ENCODE measurements around the gene FGF11.
"Not testable (repeated sequence)": the region's sequence is repeated elsewhere in the genome, so short reads cannot be mapped to it uniquely, and the experiment has no call there.

FGF11 gene

DNA sequence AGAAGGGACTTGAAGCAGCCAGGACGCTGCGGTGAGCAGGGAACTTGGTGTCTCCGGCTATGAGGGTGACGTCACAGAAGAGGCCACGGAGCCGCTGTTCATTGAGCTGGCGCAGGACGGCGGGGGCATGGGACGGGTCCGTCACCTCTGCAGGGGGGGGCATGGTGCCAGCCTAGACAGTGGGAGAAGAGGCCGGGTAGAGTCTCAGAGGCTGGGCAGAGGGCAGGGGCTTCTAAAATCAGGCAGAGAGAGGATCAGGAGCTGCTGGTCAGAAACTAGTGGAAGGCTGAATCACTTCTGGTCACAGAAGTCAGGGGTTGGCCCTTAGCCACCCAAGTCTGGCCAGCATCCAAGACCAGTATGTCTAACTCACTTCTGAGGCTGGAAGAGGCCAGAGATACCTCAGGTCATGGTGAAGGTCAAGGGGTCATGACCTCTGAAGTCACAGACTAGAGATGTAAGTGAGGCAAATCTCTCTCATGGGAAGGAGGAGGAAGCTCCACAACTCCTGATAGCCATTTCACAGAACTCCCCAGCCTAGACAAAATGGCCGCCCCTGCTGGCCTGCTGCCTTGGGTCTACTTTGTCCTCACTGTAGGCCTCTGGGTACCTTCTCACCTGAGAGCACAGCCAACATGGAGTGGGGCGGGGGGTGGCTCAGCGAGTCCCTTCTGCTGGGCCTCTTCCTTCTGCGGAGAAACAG lies 27.5 kb downstream of the FGF11 start:
- Histone ChIP-seq H3K36me3 (ENCODE audit: control insufficient read depth, insufficient read depth, low read length, severe bottlenecking) (peaks cover 31% of the 10 kb centered on the region), H3K9me3 (ENCODE audit: control insufficient read depth, low read length) (no peaks in the 10 kb centered on the region), H3K9ac (ENCODE audit: low read length) (peak overlapping the region; percentile 33), H3K4me1 (ENCODE audit: control insufficient read depth, insufficient read depth, low read length) (peaks cover 20% of the 10 kb centered on the region), H3K27me3 (replicated peaks; ENCODE audit: control insufficient read depth, insufficient read depth, low read length) (no peaks in the 10 kb centered on the region), H3K4me3 (ENCODE audit: low read length) (no peak overlapping the region)
- no peak for DNase-seq (ENCODE audit: low read depth)

DNA sequence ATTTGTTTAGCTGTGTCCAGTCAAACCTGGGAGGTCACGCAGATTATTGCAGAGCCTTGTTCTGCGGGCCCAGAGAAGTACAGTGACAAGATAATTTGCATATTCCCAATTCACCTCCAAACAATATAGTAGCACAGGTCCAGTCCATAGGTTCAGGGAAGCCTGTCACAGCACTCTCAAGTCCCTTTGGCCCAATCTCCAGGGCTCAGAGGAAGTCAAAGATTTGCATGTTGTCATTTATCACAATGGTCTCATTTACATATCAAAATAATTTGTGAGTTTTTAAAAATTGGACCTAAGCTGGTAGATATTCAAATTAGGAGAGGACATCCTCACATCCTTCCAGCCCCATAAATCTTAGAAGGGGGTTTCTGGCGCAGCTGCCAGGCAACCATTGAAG lies 28.2 kb downstream of the FGF11 start:
- Histone ChIP-seq H3K9me3 (ENCODE audit: control insufficient read depth, low read length) (no peaks in the 10 kb centered on the region), H3K4me1 (ENCODE audit: control insufficient read depth, insufficient read depth, low read length) (peaks cover 20% of the 10 kb centered on the region), H3K9ac (ENCODE audit: low read length) (no peak overlapping the region), H3K36me3 (ENCODE audit: control insufficient read depth, insufficient read depth, low read length, severe bottlenecking) (peaks cover 26% of the 10 kb centered on the region), H3K27me3 (replicated peaks; ENCODE audit: control insufficient read depth, insufficient read depth, low read length) (no peaks in the 10 kb centered on the region), H3K4me3 (ENCODE audit: low read length) (no peak overlapping the region)
- DNase-seq (ENCODE audit: low read depth), result no peak

DNA sequence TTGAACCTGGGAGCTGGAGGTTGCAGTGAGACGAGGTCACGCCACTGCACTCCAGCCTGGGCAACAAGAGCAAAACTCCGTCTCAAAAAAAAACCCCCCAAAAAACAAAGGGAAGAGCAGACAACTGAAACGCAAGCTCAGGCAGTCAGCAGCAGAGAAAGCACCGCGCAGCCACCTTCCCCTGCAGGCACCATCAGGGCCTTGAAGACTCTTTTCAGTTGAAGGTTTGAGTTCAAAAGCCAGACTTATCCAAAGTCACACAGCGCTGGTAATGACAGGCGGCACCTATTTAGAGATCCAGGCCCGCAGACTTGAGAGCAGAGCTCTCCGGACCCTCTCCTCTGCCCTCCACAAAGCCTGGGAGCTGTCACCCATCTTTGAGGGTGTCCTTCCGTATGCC lies 29.0 kb downstream of the FGF11 start:
- Histone ChIP-seq H3K9ac (ENCODE audit: low read length) (no peak overlapping the region), H3K36me3 (ENCODE audit: control insufficient read depth, insufficient read depth, low read length, severe bottlenecking) (peaks cover 18% of the 10 kb centered on the region), H3K4me1 (ENCODE audit: control insufficient read depth, insufficient read depth, low read length) (peaks cover 20% of the 10 kb centered on the region), H3K4me3 (ENCODE audit: low read length) (no peak overlapping the region), H3K9me3 (ENCODE audit: control insufficient read depth, low read length) (no peaks in the 10 kb centered on the region), H3K27me3 (replicated peaks; ENCODE audit: control insufficient read depth, insufficient read depth, low read length) (no peaks in the 10 kb centered on the region)
- no peak for DNase-seq (ENCODE audit: low read depth)

DNA sequence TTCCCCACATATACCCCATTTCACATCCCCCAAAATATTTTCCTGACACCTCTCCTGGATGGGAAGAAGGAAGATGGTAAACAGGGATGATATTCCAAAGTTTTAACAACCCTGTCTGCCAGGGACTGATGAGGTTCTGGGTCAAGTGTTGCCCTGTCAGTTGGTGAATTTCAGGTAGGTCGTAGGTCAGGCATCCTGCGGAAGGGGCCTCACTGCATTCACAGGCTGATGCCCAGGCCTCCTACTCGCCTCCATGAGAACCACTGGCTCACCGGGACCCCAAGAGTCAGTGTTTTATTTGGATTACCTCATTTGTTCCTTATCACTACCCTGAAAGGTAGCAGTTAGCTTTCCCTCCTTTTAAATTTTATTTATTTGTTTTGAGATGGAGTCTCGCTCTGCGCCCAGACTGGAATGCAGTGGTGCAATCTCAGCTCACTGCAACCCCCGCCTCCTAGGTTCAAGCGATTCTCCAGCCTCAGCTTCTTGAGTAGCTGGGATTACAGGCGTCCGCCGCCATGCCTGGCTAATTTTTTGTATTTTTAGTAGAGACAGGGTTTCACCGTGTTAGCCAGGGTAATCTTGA lies 29.6 kb downstream of the FGF11 start:
- Histone ChIP-seq H3K9me3 (ENCODE audit: control insufficient read depth, low read length) (no peaks in the 10 kb centered on the region), H3K9ac (ENCODE audit: low read length) (no peak overlapping the region), H3K36me3 (ENCODE audit: control insufficient read depth, insufficient read depth, low read length, severe bottlenecking) (peaks cover 12% of the 10 kb centered on the region), H3K4me1 (ENCODE audit: control insufficient read depth, insufficient read depth, low read length) (peaks cover 20% of the 10 kb centered on the region), H3K4me3 (ENCODE audit: low read length) (no peak overlapping the region), H3K27me3 (replicated peaks; ENCODE audit: control insufficient read depth, insufficient read depth, low read length) (no peaks in the 10 kb centered on the region)
- DNase-seq (ENCODE audit: low read depth), result no peak

DNA sequence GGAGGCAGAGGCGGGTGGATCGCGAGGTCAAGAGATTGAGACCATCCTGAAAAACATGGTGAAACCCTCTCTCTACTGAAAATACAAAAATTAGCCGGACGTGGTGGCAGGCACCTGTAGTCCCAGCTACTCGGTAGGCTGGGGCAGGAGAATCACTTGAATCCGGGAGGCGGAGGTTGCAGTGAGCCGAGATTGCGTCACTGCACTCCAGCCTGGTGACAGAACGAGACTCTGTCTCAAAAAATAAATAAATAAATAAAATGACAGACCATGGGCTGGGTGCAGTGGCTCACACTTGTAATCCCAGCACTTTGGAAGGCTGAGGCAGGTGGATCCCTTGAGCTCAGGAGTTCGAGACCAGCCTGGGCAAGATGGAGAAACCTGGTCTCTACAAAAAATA lies 30.5 kb downstream of the FGF11 start:
- H3K4me3 ChIP-seq (ENCODE audit: low read length); H3K9me3 ChIP-seq (ENCODE audit: control insufficient read depth, low read length); DNase-seq (ENCODE audit: low read depth); H3K9ac ChIP-seq (ENCODE audit: low read length); H3K27me3 ChIP-seq (replicated peaks; ENCODE audit: control insufficient read depth, insufficient read depth, low read length): not testable (repeated sequence)
- Histone ChIP-seq H3K4me1 (ENCODE audit: control insufficient read depth, insufficient read depth, low read length) (peaks cover 25% of the 10 kb centered on the region), H3K36me3 (ENCODE audit: control insufficient read depth, insufficient read depth, low read length, severe bottlenecking) (peaks cover 12% of the 10 kb centered on the region)

DNA sequence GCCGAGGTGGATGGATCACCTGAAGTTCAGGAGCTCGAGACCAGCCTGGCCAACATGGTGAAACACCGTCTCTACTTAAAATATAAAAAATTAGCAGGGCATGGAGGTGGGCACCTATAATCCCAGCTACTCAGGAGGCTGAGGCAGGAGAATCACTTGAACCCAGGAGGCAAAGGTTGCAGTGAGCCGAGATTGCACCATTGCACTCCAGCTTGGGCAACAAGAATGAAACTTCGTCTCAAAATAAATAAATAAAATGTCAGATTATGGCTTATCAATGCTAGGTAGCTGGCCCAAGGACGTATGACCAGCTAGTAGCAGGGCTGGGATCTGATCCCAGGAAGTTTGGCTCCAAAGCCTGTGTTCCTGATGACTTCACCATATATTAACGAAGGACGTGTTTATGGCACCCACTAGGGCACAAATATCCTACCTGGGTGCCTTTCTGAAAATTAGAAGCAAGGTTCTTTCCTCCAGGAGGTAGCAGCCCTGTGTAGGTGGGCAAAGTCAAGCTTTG lies 31.2 kb downstream of the FGF11 start:
- not testable (repeated sequence) for H3K9ac ChIP-seq (ENCODE audit: low read length); DNase-seq (ENCODE audit: low read depth); H3K9me3 ChIP-seq (ENCODE audit: control insufficient read depth, low read length)

DNA sequence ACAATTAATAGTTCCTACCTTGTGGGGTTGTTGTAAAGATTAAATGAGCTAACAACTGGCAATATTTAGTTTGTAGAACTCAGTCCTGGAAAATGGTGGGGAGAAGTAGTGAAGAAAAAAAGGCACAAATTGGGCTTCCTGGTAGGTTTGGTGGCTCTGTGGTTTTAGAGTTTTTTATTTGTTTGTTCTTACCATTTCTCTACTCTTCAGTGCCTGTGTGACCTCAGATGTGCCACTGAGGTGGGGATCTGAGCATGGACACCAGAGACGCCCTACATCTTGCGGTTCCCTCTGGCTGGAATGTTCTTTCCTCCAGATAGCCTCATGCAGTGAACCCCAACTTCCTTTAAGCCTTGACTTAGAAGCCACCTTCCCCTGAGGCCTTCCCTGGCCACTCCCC lies 32.4 kb downstream of the FGF11 start:
- DNase-seq (ENCODE audit: low read depth), result no peak
- H3K36me3 ChIP-seq (ENCODE audit: control insufficient read depth, insufficient read depth, low read length, severe bottlenecking), result peaks cover 6% of the 10 kb centered on the region
- no peak overlapping the region for H3K4me3 ChIP-seq (ENCODE audit: low read length)
- no peak overlapping the region for H3K9ac ChIP-seq (ENCODE audit: low read length)
- H3K9me3 ChIP-seq (ENCODE audit: control insufficient read depth, low read length), result no peaks in the 10 kb centered on the region
- peaks cover 37% of the 10 kb centered on the region for H3K4me1 ChIP-seq (ENCODE audit: control insufficient read depth, insufficient read depth, low read length)
- H3K27me3 ChIP-seq (replicated peaks; ENCODE audit: control insufficient read depth, insufficient read depth, low read length), result no peaks in the 10 kb centered on the region

More for the DNA sequence above, 31.2 kb downstream of the FGF11 start:
- H3K27me3 ChIP-seq (replicated peaks; ENCODE audit: control insufficient read depth, insufficient read depth, low read length); H3K4me3 ChIP-seq (ENCODE audit: low read length); H3K36me3 ChIP-seq (ENCODE audit: control insufficient read depth, insufficient read depth, low read length, severe bottlenecking): not testable (repeated sequence)
- peaks cover 31% of the 10 kb centered on the region for H3K4me1 ChIP-seq (ENCODE audit: control insufficient read depth, insufficient read depth, low read length)

DNA sequence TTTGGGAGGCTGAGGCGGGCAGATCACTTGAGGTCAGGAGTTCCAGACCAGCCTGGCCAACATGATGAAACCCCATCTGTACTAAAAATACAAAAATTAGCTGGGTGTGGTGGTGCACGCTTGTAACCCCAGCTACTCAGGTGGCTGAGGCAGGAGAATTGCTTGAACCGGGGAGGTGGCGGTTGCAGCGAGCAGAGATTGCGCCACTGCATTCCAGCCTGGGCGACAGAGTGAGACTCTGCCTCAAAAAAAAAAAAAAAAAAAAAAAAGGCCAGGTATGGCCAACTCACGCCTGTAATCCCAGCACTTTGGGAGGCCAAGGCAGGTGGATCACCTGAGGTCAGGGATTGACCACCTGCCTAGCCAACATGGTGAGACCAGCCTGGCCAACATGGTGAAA lies 35.5 kb downstream of the FGF11 start:
- peaks cover 44% of the 10 kb centered on the region for H3K4me1 ChIP-seq (ENCODE audit: control insufficient read depth, insufficient read depth, low read length)
- H3K9ac ChIP-seq (ENCODE audit: low read length), result not testable (repeated sequence)

DNA sequence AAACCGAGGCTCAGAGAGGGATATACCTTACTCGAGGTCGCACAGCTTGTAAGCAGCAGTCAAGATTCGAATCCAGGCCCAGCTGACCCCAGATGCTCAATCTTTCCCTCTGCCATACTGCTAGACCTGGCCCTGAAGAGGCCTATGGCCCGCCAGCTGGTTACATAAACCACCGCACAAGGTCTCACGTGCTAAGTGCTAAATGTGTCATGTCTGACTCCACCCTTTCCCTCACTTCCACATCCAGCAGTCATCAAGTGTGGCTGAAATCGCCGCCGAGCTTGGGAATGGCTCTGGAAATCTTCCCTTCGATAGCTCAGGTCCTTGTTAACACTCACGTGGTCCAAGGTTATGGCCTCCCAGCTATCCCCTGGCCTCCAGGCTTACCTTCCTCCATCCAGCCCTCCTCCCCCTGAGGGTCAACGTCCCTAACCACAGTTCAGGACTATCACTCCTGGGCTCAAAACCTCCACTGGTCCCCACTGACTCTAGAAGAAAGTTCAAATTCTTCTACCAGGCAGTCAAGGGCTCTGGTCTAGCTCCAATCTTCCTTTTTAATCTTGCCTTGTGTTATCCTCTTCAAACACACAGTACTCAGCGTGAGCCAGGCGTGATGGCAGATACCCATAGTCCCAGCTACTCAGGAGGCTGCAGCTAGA lies 36.6 kb downstream of the FGF11 start:
- Histone ChIP-seq H3K9ac (ENCODE audit: low read length) (peak overlapping the region; percentile 96), H3K27me3 (replicated peaks; ENCODE audit: control insufficient read depth, insufficient read depth, low read length) (no peaks in the 10 kb centered on the region), H3K9me3 (ENCODE audit: control insufficient read depth, low read length) (no peaks in the 10 kb centered on the region), H3K4me3 (ENCODE audit: low read length) (peak overlapping the region; percentile 83), H3K36me3 (ENCODE audit: control insufficient read depth, insufficient read depth, low read length, severe bottlenecking) (peaks cover 3% of the 10 kb centered on the region), H3K4me1 (ENCODE audit: control insufficient read depth, insufficient read depth, low read length) (peaks cover 45% of the 10 kb centered on the region)
- DNase-seq (ENCODE audit: low read depth), result no peak

More for the DNA sequence above, 35.5 kb downstream of the FGF11 start:
- not testable (repeated sequence) for H3K36me3 ChIP-seq (ENCODE audit: control insufficient read depth, insufficient read depth, low read length, severe bottlenecking); H3K4me3 ChIP-seq (ENCODE audit: low read length); H3K9me3 ChIP-seq (ENCODE audit: control insufficient read depth, low read length); H3K27me3 ChIP-seq (replicated peaks; ENCODE audit: control insufficient read depth, insufficient read depth, low read length); DNase-seq (ENCODE audit: low read depth)

DNA sequence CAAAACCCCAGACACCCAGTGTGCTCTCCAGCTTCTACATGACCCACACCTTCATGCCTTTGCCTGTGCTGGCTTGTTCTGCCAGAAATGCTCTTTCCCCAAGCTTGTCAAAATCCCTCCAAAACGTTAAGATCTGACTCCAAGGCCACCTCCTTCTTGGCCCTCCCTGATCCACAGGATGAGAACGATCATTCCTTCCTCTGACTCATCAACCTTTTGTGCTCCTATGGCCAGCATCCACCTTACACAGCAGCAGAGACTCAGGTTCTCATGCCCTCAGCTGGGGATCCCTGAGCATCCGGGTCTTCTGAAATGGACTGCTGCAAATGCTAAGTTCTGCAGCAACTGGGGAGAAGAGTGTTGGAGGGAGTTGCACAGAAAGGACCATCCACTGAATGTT lies 37.2 kb downstream of the FGF11 start:
- Histone ChIP-seq H3K9ac (ENCODE audit: low read length) (peak overlapping the region; percentile 96), H3K27me3 (replicated peaks; ENCODE audit: control insufficient read depth, insufficient read depth, low read length) (no peaks in the 10 kb centered on the region), H3K4me3 (ENCODE audit: low read length) (peak overlapping the region; percentile 83), H3K36me3 (ENCODE audit: control insufficient read depth, insufficient read depth, low read length, severe bottlenecking) (peaks cover 3% of the 10 kb centered on the region), H3K9me3 (ENCODE audit: control insufficient read depth, low read length) (no peaks in the 10 kb centered on the region), H3K4me1 (ENCODE audit: control insufficient read depth, insufficient read depth, low read length) (peaks cover 45% of the 10 kb centered on the region)
- peak; percentile 44 for DNase-seq (ENCODE audit: low read depth)

DNA sequence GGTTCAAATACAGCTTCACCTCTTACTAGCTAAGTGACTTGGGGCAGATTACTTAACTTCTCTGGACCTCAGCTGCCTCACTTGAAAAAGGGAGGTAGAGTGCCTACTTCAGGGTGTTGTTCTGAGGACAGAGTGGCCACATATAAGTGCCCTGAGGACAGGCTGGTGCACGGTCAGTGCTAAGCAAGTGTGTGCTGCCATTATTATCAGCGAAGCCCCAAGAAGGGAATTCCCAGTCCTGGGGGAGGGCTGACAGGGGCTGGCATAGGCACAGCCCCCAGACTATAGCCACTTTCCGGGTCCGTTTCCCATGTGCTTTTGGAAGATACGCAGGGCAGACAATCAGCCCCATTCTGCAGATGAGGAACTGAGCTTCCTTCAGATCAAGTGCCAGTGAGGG lies 37.6 kb downstream of the FGF11 start:
- H3K4me1 ChIP-seq (ENCODE audit: control insufficient read depth, insufficient read depth, low read length), result peaks cover 45% of the 10 kb centered on the region
- H3K9ac ChIP-seq (ENCODE audit: low read length), result peak overlapping the region; percentile 96
- no peaks in the 10 kb centered on the region for H3K27me3 ChIP-seq (replicated peaks; ENCODE audit: control insufficient read depth, insufficient read depth, low read length)
- no peaks in the 10 kb centered on the region for H3K9me3 ChIP-seq (ENCODE audit: control insufficient read depth, low read length)
- H3K36me3 ChIP-seq (ENCODE audit: control insufficient read depth, insufficient read depth, low read length, severe bottlenecking), result peaks cover 3% of the 10 kb centered on the region
- no peak for DNase-seq (ENCODE audit: low read depth)
- H3K4me3 ChIP-seq (ENCODE audit: low read length), result peak overlapping the region; percentile 83
